Mammary microvascular endothelial cell (primary cell): ENCODE results near the gene COASY. TPM values are rescaled to one million over a fixed set of nuclear protein-coding genes. Genes with fewer than 3 reads are reported as not detected.

Experiments used
- total RNA-seq: library from RNA; depleted of rRNA; stranded (reverse); fragments of >200 nt; gene quantifications from 2 replicates; pipeline ENCODE4 v1.2.3, GENCODE V29; 2015

Gene COASY
- 36.2 and 46.4 TPM in 2 replicates for total RNA-seq

GRCh38 chr17:42561897-42562387, at the start of gene COASY:
TSS of gene COASY (plus strand) at chr17:42562148. CDS start at chr17:42562623, 475 bp downstream.

GRCh38 chr17:42536048-42536371, 25.9 kb upstream of the COASY start, which contains the start of gene NAGLU:
TSS of gene NAGLU (plus strand) at chr17:42536241. CDS start at chr17:42536273, 32 bp downstream.

GRCh38 chr17:42552736-42553135, 9.2 kb upstream of the COASY start, which contains the start of gene HSD17B1:
TSS of gene HSD17B1 (plus strand) at chr17:42552923. CDS start at chr17:42552934, 11 bp downstream.

GRCh38 chr17:42566883-42567573, 5.1 kb downstream of the COASY start, which contains the start of gene MLX:
TSS of gene MLX (plus strand) at chr17:42567100. CDS start at chr17:42567125, 25 bp downstream.

GRCh38 chr17:42577532-42578281, 15.8 kb downstream of the COASY start, which contains the start of gene PSMC3IP:
TSS of gene PSMC3IP (minus strand) at chr17:42577729. CDS start at chr17:42577686, 43 bp downstream.

GRCh38 chr17:42609182-42609813, 47.4 kb downstream of the COASY start, which contains the start of the genes RETREG3 and TUBG1:
TSS of gene RETREG3 (minus strand) at chr17:42609374. CDS start at chr17:42609324, 50 bp downstream.
TSS of gene TUBG1 (plus strand) at chr17:42609683. CDS start at chr17:42609738, 55 bp downstream.

Other genes with a start within 250 kb of the COASY start
- 82.8 and 83.5 TPM in 2 replicates for gene STAT3, start 173.7 kb upstream of the COASY start, total RNA-seq
- 888 and 904 TPM in 2 replicates for gene CAVIN1, start 138.9 kb upstream of the COASY start, total RNA-seq
- 17.9 and 22.9 TPM in 2 replicates for gene ATP6V0A1, start 103.3 kb upstream of the COASY start, total RNA-seq
- gene NAGLU, start 25.9 kb upstream of the COASY start, total RNA-seq: 44.9 and 56.5 TPM in 2 replicates
- gene HSD17B1, start 9.2 kb upstream of the COASY start, total RNA-seq: 0.05 TPM in 1 of 2 replicates, not detected in the other
- gene MLX, start 5.0 kb downstream of the COASY start, total RNA-seq: 31.0 and 33.3 TPM in 2 replicates
- 13.1 and 13.2 TPM in 2 replicates for gene PSMC3IP, start 15.6 kb downstream of the COASY start, total RNA-seq
- gene RETREG3, start 47.2 kb downstream of the COASY start, total RNA-seq: 30.9 and 34.6 TPM in 2 replicates
- gene TUBG1, start 47.5 kb downstream of the COASY start, total RNA-seq: 104 and 106 TPM in 2 replicates
- 2.6 and 6.4 TPM in 2 replicates for gene TUBG2, start 97.1 kb downstream of the COASY start, total RNA-seq
- 9.1 and 10.4 TPM in 2 replicates for gene PLEKHH3, start 114.8 kb downstream of the COASY start, total RNA-seq
- 2.9 and 9.1 TPM in 2 replicates for gene CCR10, start 119.7 kb downstream of the COASY start, total RNA-seq
- 38.2 and 40.8 TPM in 2 replicates for gene CNTNAP1, start 120.4 kb downstream of the COASY start, total RNA-seq
- gene EZH1, start 182.9 kb downstream of the COASY start, total RNA-seq: 9.0 and 13.3 TPM in 2 replicates
- gene RAMP2, start 199.1 kb downstream of the COASY start, total RNA-seq: 9.6 and 14.4 TPM in 2 replicates
- 70.7 and 88.0 TPM in 2 replicates for gene VPS25, start 211.3 kb downstream of the COASY start, total RNA-seq
- gene WNK4, start 218.5 kb downstream of the COASY start, total RNA-seq: 2.9 and 3.7 TPM in 2 replicates
- 85.2 and 103 TPM in 2 replicates for gene COA3, start 236.6 kb downstream of the COASY start, total RNA-seq
- gene CNTD1, start 236.7 kb downstream of the COASY start, total RNA-seq: not detected in 2 replicates